Kidney (tissue), 14 donors: ENCODE results near the gene RTP5. TPM values are rescaled to one million over a fixed set of nuclear protein-coding genes. Genes with fewer than 3 reads are reported as not detected.

Source experiments
- DNase-seq, 5 donors: peaks; one replicate each; pipeline ENCODE4 v3.0.0-alpha.2; 2013 to 2020
- FAIRE-seq: peaks from 2 replicates; lab custom pipeline; 2012; peaks lifted over from hg19 to GRCh38; lab: Jason Lieb, UNC
- H3K27ac ChIP-seq, 2 donors: one replicate each; pipeline ENCODE4 v1.7.0; 2013; ENCODE audit warnings: low read depth in 2 of 2, low read length in 2 of 2, inconsistent platforms in 1 of 2
- H3K27me3 ChIP-seq: one replicate; pipeline ENCODE4 v1.7.1; 2013; ENCODE audit warnings: low read length, inconsistent platforms; ENCODE audit not compliant: control insufficient read depth, insufficient read depth
- H3K36me3 ChIP-seq, 3 donors: one replicate each; pipeline versions ENCODE4 v1.7.0 to v1.7.1; 2013; ENCODE audit warnings: low read length in 3 of 3, control low read depth in 1 of 3, inconsistent platforms in 1 of 3; ENCODE audit not compliant: insufficient read depth in 3 of 3, control insufficient read depth in 2 of 3
- H3K4me1 ChIP-seq, 3 donors: one replicate each; pipeline versions ENCODE4 v1.7.0 to v1.7.1; 2013; ENCODE audit warnings: low read length in 3 of 3, inconsistent platforms in 1 of 3, low read depth in 1 of 3; ENCODE audit not compliant: control insufficient read depth in 2 of 3, insufficient read depth in 2 of 3
- H3K4me3 ChIP-seq, 3 donors: one replicate each; pipeline versions ENCODE4 v1.7.0 to v1.8.1; 2013; ENCODE audit warnings: low read length in 3 of 3, control low read depth in 1 of 3, inconsistent platforms in 1 of 3
- H3K9ac ChIP-seq, 3 donors: one replicate each; pipeline versions ENCODE4 v1.7.0 to v1.7.1; 2013; ENCODE audit warnings: low read length in 3 of 3, control low read depth in 1 of 3, inconsistent platforms in 1 of 3
- H3K9me3 ChIP-seq, 3 donors: one replicate each; pipeline versions ENCODE4 v1.7.0 to v1.7.1; 2013; ENCODE audit warnings: low read length in 3 of 3, control low read depth in 1 of 3, inconsistent platforms in 1 of 3; ENCODE audit not compliant: control insufficient read depth in 2 of 3, insufficient read depth in 1 of 3
- intact Hi-C: fragments of 100-400 bp; cut with DNase I; formaldehyde crosslinking; loops from one replicate; pipeline ENCODE4 v1.11.1; 2022
- polyA plus RNA-seq: library from polyadenylated mRNA; stranded (reverse); fragments of 350-450 nt; fragmentation: Illumina TruSeq; extraction: RNeasy Lipid Tissue Mini Kit (QIAGEN cat#74804); gene quantifications from one replicate; pipeline ENCODE4 v1.2.3, GENCODE V29; 2014; ENCODE audit warnings: low read depth, low replicate concordance; ENCODE audit not compliant: insufficient read depth
- total RNA-seq: library from RNA; stranded (reverse); fragmentation: NEBNext Ultra II Directional; extraction: Animal tissue kit (Norgen Biotek cat#: 25700); gene quantifications from one replicate; pipeline ENCODE4 v1.2.1, GENCODE V29; 2021
- TF ChIP-seq, protein P1 (sequence below): IDR thresholded peaks from 3 replicates; pipeline ENCODE4 v1.5.1; 2012; ENCODE audit warnings: mild to moderate bottlenecking, moderate library complexity, borderline replicate concordance; ENCODE audit not compliant: insufficient read depth; ENCODE audit errors: extremely low read depth
- donor health status: control.
- donor health status: control.
- donor health status: control.
- donor health status: control.
- donor health status: control.
- donor health status: DM: yes; HTN: yes; CAD: no.
- donor health status: Normal renal cell carcinoma (clear cell type).

Gene RTP5
- total and polyA plus RNA-seq, 2 donors from 2014 or later, result 0.13 TPM; not detected in 1

GRCh38 chr2:241897231-241897916 is 27.8 kb downstream of the RTP5 start:
- intact Hi-C loops, result no loop called here
- Histone ChIP-seq H3K27ac (no peak overlapping the region), H3K27me3 (no peaks in the 10 kb centered on the region), H3K4me1 (peaks cover 0 to 9% (median 0%) of the 10 kb centered on the region in 3 donors), H3K36me3 (no peaks in the 10 kb centered on the region), H3K9me3 (no peaks in the 10 kb centered on the region), H3K9ac (no peak overlapping the region), H3K4me3 (no peak overlapping the region)
- TF ChIP-seq, protein P1, sequence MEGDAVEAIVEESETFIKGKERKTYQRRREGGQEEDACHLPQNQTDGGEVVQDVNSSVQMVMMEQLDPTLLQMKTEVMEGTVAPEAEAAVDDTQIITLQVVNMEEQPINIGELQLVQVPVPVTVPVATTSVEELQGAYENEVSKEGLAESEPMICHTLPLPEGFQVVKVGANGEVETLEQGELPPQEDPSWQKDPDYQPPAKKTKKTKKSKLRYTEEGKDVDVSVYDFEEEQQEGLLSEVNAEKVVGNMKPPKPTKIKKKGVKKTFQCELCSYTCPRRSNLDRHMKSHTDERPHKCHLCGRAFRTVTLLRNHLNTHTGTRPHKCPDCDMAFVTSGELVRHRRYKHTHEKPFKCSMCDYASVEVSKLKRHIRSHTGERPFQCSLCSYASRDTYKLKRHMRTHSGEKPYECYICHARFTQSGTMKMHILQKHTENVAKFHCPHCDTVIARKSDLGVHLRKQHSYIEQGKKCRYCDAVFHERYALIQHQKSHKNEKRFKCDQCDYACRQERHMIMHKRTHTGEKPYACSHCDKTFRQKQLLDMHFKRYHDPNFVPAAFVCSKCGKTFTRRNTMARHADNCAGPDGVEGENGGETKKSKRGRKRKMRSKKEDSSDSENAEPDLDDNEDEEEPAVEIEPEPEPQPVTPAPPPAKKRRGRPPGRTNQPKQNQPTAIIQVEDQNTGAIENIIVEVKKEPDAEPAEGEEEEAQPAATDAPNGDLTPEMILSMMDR, result no peak
- DNase-seq (peak in 1 of 5 donors; percentile 59), FAIRE-seq (no peak)

- Histone ChIP-seq H3K27me3 (no peaks in the 10 kb centered on the region), H3K9ac (no peak overlapping the region), H3K4me1 (peaks cover 0 to 9% (median 0%) of the 10 kb centered on the region in 3 donors), H3K27ac (no peak overlapping the region), H3K36me3 (no peaks in the 10 kb centered on the region), H3K9me3 (no peaks in the 10 kb centered on the region), H3K4me3 (no peak overlapping the region)
- TF ChIP-seq, protein P1, result no peak
- FAIRE-seq (no peak), DNase-seq (peak in 4 of 5 donors; percentile 46 to 78 (median 61))
- intact Hi-C loops, result no loop called here
These were observed 29.1 kb downstream of the RTP5 start for GRCh38 chr2:241898463-241899270.

DNA sequence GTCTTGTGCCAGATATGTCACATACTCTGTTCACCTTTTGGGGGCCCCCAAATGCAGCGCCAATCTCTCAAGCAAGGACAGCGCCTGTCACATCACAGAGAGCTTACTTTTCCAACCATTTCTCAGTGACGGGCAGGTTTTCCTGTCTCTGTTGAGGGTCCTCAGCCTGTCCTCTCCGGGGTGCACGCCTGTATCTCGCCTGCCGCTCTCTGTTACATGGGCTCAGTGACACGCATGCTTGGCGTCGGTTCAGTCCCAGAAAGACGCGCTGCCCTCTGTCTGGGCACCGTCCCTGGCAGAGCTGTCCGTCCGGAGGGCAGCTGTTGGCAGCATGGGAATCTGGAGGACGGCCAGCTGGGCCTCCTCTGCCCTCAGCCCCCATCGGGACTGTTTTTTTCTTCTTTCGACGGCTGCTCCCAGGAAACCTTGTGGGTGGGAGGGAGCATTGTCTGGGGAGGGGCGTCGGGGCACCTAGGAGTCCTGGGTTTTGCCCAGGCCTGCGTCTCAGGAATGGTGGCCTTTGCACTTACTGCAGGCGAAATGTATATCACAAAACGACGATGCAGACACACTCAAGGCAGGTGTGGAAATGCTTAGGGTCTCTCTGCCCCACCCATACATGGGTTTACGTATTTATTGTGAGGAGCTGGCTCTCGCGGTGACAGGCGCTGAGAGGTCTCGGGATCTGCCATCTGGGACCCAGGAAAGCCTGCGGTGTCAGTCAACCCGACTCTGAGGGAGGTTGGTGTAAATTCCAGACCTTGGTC is 30.9 kb downstream of the RTP5 start:
- Histone ChIP-seq H3K27ac (no peak overlapping the region), H3K9me3 (no peaks in the 10 kb centered on the region), H3K4me3 (no peak overlapping the region), H3K27me3 (no peaks in the 10 kb centered on the region), H3K9ac (no peak overlapping the region), H3K4me1 (peaks cover 0 to 9% (median 0%) of the 10 kb centered on the region in 3 donors), H3K36me3 (no peaks in the 10 kb centered on the region)
- FAIRE-seq (no peak), DNase-seq (peak in 2 of 5 donors; percentile 53 to 70)
- intact Hi-C loops, result no loop called here
- TF ChIP-seq, protein P1, result no peak
